GM12801 (cell line): ENCODE measurements around the gene RAVER2.

Source experiments
- CTCF ChIP-seq: IDR thresholded peaks from one replicate; pipeline ENCODE4 v1.5.1; 2011; ENCODE audit warnings: control low read depth; ENCODE audit not compliant: insufficient read length; ENCODE audit errors: extremely low read depth

Gene RAVER2

GRCh38 chr1:64866689-64867088 is 121.8 kb downstream of the RAVER2 start:
- no peak for TF ChIP-seq CTCF

- TF ChIP-seq CTCF = no peak
These were observed 122.4 kb downstream of the RAVER2 start for GRCh38 chr1:64867266-64867665.

GRCh38 chr1:64871256-64871655 is 126.4 kb downstream of the RAVER2 start:
- TF ChIP-seq CTCF = no peak

GRCh38 chr1:64872067-64872466 is 127.2 kb downstream of the RAVER2 start:
- TF ChIP-seq CTCF = no peak

GRCh38 chr1:64873576-64873975 is 128.7 kb downstream of the RAVER2 start:
- TF ChIP-seq CTCF = no peak

GRCh38 chr1:64874666-64875065 is 129.8 kb downstream of the RAVER2 start:
- no peak for TF ChIP-seq CTCF

GRCh38 chr1:64875101-64875500 is 130.2 kb downstream of the RAVER2 start:
- no peak for TF ChIP-seq CTCF

GRCh38 chr1:64875606-64876005 is 130.7 kb downstream of the RAVER2 start:
- no peak for TF ChIP-seq CTCF
